ENCODE data around the gene EIF4E3.

Gene EIF4E3

DNA sequence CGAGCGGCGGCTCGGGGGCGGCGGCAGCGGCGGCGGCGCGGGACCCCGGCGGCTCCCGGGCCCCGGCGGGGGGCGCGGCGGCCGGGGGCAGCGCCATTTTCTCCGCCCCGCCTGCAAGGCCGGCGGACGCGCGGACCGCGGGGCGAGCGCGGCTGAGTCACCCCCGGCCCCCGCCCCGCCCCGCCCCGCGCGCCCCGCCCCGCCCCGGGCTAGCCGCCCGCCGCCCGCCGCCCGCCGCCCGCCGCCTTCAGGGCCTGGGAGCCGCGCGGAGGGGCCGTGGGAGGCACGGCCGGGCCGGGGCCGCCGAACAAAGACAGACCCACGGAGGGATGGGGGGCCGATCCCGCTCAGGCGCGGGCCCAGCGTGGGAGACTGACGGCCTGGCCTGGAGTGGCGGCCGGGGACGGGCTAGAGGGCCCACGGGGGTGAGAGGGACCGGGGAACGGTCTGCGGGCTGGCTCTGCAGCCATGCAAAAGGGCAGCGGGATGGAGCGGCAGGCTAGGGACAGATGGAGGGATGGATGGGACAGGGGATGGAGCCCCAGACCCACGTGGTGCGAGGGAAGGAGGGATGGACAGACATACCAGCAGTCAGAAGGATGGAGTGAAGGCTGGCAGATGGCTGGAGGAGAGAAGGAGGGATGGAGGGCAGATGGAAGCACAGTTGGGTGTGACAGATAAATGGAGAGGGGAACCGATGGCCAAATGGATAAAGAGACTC lies at the start of gene EIF4E3:
TSS of gene EIF4E3 (minus strand) at position 132 of the 721 bp plus-strand sequence. CDS start at position 97, 35 bp downstream.
- no peak for DNase-seq (ENCODE audit: low read depth)

DNA sequence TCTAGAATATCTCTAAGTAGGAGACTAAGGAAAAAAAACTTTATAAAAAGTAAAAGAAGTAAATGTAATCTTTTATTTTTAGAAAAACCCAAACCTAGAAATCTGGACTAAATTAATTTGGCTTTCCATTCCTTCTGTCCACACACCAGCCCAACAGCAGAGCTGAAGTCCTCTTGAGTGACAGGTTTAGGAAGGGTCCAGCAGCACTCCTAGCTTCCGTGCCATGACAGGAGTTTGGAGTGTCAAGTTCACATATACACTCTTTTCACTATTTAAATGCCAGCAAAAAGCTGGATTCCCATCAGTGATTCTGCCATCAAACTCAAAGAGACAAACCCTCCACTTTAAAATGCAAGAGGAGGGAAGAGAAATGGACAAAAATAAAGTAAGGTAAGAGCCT lies 46.7 kb upstream of the EIF4E3 start:
- DNase-seq (ENCODE audit: low read depth), result no peak

DNA sequence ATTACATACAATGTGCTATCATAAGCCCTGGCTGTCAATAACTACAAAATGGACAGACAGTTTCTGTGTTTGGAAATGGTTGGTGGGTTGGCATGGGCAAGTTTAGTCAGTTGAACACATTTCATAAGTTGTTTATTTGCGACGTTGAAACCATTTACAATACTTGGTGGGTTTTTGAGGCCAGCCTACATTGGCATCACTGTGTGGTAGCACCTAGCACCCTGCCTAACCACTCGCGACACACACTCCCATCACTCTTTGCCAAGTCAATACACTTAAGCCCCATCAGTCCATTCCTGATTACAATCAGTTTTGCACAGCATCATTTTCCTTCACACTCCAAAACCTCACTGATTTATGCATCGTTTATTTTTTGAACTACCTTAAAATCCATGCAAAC lies 45.9 kb upstream of the EIF4E3 start:
- no peak for DNase-seq (ENCODE audit: low read depth)

DNA sequence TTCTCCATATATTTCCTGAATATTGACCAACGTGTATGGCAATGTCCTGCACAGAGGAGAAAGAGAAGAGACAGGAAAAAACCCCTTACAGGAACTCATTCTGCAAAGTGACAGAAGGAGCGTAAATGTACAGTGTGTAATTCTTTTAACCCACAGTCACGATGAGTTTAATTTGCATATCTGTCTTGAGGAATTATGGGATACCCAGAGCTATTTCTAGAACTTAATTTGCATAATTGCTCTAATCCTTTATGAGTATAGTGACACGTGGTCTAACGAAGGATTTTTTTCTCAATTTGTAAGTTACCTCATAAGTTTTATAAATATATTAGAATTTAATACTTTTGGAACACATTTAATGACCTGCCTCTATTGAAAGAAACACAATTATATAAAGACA lies 38.2 kb upstream of the EIF4E3 start:
- DNase-seq (ENCODE audit: low read depth), result no peak

DNA sequence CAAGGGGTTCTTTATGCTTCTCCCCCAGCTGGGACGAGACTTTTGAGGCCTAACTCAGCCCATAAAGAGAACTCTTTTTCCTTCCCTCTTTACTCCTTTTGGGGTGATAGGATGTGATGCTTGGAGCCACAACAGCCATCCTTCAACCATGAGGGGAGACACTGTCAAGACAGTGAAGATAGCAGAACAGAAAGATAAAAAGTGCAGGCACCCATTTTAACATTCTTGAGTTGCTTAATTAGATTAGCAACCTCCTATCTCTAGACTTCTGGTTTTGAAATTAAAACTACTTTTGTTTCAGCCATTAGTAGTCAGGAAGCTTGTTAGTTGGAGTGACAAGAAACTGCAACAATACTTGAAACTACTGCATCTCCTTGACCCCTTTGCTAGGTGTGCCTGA lies 34.9 kb upstream of the EIF4E3 start:
- no peak for DNase-seq (ENCODE audit: low read depth)

DNA sequence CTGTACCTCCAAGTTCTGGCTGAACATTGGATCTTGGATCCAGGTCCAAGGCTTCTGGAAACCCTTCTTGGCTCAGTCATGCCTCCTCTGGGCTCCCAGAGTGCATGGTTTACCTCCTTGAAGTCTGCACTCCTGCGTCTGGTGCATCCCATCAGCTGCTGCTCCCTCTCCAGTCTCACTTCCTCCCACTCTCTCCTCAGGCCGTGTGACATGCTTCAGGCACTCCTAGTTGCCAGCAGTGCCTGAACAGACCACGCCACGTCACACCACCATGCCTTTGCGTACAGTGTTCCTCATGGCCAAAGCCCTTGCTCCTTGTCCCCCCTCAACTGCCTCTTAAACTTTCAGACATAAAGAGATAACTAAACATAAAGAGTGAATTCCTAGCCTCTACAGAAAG lies 34.2 kb upstream of the EIF4E3 start:
- no peak for DNase-seq (ENCODE audit: low read depth)

DNA sequence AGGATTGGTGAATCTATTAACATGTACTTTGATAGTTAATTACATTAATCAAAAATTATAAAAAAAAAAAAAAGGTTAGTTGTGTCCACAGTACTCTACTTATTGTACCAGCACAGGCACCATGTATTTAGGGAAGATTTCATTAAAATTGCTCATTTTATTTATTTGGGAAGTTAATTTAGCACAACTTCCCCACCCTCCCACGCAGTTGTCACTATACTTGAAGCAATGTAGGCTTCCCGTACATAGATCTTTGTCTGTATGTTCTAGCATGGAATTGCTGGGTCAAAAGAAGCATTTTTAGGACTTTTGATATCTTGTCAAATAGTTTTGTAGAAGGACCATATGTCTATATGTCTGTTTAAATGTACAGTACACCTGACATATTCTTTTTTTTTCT lies 32.9 kb upstream of the EIF4E3 start:
- no peak for DNase-seq (ENCODE audit: low read depth)

DNA sequence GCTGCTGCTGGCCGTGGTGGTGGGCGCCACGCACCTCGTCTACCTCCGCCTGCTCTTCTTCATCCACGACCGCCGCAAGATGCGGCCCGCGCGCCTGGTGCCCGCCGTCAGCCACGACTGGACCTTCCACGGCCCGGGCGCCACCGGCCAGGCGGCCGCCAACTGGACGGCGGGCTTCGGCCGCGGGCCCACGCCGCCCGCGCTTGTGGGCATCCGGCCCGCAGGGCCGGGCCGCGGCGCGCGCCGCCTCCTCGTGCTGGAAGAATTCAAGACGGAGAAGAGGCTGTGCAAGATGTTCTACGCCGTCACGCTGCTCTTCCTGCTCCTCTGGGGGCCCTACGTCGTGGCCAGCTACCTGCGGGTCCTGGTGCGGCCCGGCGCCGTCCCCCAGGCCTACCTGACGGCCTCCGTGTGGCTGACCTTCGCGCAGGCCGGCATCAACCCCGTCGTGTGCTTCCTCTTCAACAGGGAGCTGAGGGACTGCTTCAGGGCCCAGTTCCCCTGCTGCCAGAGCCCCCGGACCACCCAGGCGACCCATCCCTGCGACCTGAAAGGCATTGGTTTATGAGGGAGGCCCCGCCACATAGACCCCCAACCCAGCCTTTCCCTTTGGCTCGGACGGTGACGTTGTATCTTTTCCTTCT lies 29.5 kb upstream of the EIF4E3 start:
- no peak for DNase-seq (ENCODE audit: low read depth)

DNA sequence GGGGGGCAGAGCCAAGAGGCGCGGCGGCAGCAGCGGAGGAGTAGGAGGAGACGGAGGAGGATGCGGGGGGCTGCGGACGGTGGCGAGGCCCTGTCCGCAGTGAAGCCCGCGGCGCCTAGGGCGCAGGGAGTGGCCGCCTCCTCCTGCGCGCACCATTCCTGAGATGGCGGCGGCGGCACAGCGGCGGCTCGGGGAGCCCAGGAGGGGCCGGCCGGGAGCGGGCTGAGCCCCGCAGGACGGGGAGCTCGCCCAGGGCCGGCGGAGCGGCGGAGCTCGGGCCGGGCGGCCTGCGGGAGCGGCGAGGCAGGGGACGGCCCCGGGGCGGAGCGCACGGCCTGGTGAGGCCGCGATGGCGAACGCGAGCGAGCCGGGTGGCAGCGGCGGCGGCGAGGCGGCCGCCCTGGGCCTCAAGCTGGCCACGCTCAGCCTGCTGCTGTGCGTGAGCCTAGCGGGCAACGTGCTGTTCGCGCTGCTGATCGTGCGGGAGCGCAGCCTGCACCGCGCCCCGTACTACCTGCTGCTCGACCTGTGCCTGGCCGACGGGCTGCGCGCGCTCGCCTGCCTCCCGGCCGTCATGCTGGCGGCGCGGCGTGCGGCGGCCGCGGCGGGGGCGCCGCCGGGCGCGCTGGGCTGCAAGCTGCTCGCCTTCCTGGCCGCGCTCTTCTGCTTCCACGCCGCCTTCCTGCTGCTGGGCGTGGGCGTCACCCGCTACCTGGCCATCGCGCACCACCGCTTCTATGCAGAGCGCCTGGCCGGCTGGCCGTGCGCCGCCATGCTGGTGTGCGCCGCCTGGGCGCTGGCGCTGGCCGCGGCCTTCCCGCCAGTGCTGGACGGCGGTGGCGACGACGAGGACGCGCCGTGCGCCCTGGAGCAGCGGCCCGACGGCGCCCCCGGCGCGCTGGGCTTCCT lies 28.8 kb upstream of the EIF4E3 start, which contains the start of gene GPR27:
TSS of gene GPR27 (plus strand) at position 155 of the 909 bp plus-strand sequence. CDS start at position 350, 195 bp downstream.
- DNase-seq (ENCODE audit: low read depth), result no peak

DNA sequence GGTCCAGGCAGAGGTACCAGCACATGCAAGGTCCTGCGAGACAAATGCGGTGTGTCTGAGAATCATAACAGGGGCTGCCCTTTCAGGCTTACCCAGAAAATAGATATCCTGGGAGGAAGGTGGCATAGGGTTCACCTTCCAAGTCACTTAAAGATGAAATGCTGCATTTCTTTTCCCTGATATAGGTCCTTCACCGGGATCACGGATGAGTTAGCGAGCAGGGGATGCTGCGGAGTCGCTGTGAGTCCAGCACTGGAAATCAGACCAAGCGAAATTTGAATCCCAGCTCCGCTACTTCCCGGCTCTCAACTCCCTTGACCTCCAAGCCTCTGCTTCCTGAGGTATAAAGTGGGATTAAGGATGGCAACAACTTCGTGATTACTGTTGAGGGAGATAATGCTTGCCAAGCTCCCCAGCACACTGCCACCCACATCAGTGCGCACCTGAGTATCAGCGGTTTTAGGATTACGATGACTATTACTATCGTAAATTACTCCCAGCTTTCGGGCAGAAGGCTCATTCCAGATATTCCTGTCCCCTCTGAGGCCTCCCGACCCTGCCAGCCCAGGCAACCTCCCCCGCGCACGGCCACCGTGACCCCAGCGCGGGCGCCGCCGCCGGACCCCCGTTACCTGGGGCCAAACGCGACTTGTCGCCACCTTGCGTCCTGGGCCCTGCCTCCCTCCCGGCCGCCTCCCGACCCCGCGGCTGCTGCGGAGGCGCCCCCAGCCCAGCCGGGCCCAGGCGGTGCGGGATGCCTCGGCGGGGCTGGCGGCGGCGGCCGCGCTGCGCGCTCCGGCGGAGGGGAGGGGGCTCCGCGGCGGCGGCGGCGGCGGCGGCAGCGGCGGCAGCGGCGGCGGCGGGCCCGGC lies 27.9 kb upstream of the EIF4E3 start:
- DNase-seq (ENCODE audit: low read depth), result no peak

DNA sequence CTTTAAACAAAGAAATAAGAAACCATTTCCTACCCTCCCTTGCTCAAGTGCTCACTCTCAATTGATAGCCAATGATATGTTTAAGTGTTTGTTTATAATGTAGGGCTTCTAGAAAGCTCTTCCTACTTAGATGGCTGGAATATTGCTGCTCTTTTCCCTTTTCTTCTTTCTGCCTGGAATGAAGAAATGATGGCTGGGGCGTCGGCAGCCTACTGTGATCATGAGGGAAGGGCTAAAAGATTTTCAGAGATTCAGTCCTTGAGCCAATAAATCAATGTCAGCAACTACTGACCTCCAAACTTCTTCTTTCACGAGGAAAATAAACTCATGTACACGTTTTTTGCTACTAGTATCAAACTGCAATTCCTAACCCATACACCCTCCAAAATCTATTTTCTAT lies 26.4 kb upstream of the EIF4E3 start:
- no peak for DNase-seq (ENCODE audit: low read depth)

DNA sequence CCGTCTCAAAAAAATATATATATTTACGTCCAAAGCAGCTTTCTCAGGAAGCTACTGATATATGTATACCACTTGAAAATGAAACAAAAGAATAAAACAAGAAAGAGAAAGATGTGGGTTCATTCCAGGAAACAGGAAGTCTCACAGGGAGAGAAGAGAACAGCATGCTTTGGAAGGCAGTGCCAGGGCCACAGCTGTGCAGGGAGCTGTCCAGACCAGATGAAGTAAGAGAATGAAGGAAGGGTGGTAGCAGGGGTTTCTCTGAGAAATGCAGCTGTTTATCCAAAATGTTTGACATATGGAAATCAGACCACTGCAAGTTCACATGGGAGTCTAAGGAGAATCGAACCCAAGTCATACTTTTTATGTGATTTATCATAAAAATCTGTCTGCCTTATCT lies 19.5 kb upstream of the EIF4E3 start:
- DNase-seq (ENCODE audit: low read depth), result no peak

DNA sequence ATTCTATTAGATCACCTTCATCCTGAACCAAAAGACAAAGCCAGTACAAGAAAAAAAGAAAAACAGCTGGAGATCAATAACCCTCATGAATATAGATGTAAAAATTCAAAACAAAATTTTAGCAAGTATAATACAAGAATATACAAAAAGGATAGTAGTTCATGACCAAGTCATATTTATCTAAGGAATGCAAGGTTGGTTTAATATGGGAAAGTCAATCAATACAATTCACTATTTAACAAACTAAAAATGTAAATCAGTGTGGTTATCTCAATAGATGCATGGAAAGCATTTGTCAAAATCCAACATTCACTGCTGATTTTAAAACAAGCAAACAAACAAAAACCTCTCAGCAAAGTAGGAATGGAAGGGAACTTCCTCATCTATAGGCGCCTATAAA lies 17.4 kb upstream of the EIF4E3 start:
- no peak for DNase-seq (ENCODE audit: low read depth)

DNA sequence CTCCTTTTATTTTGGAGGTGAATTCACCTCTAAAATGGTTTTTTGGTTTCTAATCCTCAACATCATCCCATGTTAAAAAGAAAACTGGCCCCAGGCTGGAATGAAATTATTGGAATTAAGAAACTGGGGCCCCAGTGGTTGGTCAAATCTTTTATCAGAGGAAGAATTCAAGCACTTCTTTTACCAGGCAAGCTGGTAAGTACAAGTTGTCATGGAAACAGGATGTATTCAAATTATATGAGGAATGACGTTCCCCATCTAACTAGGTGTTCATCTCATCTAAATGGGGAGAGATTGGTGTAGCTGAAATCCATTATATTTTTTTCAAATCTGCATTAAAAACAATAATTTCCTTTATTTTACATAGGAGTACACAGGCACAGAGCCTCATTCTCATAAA lies 9.7 kb upstream of the EIF4E3 start:
- DNase-seq (ENCODE audit: low read depth), result no peak

DNA sequence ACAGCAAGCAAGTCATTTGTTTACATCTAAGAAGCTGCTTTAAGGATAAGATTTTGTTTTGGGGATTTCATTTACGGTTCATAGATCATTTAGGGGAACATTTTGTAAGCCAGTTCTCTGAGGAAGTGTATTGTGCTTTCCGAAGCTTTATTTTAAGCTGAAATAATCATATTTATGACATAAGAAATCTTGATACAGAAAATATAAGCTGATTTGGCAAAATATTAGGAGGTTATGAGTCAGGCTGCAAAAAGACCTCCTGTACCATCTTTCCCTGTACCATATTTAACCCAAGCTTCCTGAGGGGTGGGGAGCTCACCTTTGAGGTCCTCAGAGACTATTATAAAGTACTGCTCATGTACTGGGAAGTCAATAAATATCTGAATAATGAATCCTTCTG lies 8.1 kb upstream of the EIF4E3 start:
- no peak for DNase-seq (ENCODE audit: low read depth)

DNA sequence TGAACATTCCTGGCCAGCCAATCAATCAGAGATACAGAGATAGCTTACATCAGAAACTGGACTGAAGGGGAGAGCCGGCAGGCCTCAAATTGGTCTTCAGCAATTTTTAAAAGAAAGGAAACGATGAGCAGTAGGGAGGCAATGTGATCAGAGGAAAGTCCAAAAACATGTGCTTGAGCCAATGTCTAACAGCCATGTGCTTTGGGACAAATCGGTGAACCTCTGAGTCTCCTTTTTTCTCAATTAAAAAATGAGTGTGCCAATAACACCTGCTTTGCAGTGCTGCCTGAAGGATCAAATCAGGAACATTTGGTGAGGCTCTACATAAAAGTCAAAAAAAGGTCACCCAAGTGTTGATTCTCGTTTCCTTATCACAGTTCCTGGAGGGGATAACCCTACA lies 7.4 kb upstream of the EIF4E3 start:
- no peak for DNase-seq (ENCODE audit: low read depth)

DNA sequence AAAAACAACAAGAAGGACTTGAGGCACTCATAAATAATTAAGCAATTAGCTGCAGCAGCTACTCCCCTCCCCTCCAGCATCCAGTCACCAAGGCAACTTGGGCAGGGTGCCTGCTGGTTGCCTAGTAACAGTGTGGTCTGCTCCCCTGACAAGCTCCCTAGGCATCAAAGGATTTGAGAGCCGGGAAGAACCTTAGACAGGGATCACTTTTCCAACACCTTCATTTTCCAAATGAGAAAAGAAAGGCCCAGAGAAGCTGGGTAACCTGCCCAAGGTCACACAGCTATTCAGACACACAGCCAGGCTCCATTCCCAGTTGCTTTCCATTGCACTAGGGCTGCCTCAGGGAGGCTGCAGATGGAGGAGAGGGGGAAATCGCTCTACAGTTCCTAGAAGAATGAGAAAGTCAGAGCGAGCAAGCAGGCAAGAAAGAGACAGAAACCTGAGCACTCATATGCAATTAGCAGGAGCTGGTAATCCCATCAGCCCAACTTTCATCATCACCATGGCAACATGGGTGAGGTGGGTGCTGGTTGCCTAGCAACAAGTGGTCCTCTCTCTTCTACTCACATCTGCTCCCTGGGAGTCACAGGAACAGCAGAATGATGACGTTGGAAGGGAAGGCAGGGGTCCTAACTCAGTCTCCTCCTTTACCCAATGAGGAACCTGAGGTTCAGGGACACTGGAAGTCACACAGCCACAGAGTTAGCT lies 3.6 kb upstream of the EIF4E3 start:
- no peak for DNase-seq (ENCODE audit: low read depth)

DNA sequence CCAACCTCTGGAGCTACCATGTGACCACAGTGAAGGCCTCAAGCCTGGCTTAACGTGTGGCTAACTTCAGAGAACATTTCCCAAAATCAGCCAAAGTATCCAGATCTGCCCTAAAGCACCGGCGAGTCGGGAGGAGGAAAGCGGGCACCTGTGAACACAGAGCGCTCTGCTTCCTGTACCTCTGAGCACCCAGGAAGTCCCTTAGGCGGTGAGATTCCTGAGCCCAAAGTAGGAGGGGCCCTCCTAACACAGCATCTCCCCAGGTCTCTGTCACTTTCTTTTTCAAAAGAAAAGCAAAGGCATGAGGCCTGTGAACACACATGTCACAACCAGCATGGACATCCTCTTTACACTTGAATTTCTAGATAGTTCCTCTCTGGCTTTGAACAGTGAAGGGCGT lies 944 bp upstream of the EIF4E3 start:
- DNase-seq (ENCODE audit: low read depth), result peak; percentile 44

DNA sequence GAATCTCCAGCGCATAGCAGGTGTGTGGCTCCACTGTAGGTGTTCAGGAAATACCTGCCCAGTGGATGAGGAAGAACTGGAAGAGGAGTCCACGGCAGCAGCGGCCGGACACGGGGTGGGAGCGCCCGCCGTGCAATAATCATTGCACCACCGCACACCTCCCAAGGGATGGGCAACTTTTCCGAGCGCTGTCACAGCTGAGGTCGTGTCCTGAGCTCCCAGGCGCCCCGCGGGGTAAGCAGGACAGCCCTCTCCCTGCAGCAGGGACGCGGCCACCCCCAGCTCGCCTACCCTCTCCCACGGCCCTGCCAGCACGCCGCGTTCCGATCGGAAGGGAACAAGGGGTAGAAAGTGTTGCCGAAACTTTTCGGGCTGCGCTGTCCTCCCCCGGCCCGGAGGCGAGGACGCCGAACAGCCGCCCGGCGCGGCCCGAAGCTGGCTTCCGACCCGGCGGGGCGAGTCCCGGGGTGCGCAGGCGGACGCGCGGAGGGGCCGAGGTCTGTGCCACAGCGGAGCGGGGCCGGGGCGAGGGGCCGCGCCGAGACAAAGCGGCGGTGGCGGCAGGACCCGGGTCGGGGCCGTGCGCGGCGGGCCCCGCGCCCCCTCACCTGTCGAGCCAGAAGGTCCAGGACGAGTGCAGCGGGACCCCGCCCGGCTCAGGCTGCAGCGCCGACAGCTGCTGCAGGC lies 475 bp downstream of the EIF4E3 start:
- DNase-seq (ENCODE audit: low read depth), result no peak

DNA sequence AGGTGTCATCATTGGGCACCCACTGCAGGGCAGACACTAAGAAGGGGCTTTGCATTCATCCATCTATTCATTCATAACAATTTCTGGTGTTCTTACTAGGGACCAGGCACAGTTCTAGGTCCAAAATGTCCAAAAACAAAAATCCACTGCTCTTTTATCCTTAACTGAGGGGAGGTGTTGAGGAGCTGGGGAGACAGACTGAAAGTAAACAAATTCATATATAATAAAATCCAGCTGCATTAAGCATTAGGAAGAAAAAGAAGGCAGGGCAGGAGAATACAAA lies 1.1 kb downstream of the EIF4E3 start:
- no peak for DNase-seq (ENCODE audit: low read depth)
